Aortic smooth muscle cell (primary cell): ENCODE data around the gene TNFSF10. TPM values are rescaled to one million over a fixed set of nuclear protein-coding genes. Genes with fewer than 3 reads are reported as not detected.

Source experiments
- total RNA-seq: library from RNA; depleted of rRNA; stranded (reverse); fragments of >200 nt; gene quantifications from 2 replicates; pipeline ENCODE4 v1.2.3, GENCODE V29; 2014

Gene TNFSF10
- total RNA-seq, result 2.6 and 3.3 TPM in 2 replicates

DNA sequence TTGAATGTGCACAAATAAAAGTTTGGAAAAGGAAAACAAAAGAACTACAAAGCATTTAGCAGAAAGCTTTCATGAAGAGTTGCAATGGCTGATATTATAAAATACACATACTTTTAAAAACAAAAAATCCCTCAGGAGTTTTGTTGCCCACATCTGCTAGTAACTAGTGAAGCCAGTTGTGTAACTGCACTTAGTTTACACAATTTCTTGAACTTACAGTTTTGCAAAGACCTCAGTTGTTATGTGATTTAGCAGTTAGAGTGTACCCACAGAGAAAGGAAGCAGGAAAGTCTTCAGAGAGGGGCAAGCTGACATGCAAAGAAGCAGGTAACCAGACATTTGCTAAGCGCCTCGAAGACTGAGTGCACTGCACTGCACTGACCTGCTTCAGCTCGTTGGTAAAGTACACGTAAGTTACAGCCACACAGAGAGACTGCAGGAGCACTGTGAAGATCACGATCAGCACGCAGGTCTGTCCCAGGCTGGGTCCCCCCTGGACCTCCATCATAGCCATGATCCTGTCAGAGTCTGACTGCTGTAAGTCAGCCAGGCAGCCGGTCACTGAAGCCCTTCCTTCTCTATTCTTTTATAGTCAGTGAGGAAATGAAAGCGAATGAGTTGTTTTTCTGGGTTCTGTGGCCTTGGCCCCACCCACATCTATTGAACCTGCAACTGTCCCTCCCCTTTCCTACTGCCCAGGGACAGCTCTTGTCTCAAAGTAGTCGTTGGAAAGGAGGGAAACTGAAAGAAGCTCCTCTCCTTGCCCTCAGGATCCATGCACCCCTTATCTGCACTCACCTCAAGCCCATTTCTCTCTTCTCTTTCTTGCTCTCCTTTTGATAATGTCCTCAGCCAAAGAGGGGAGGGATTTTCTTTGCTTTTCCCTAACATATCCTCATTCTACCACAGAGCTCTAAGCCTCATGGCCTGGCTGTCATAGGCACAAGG, at the start of gene TNFSF10:
Gene TNFSF10, minus strand, starts transcription at position 560 of the 948 bp plus-strand sequence. Its CDS starts 46 bp downstream, at position 514.

Other genes with a start within 250 kb of the TNFSF10 start
- gene GHSR, start 75.0 kb downstream of the TNFSF10 start, total RNA-seq, result not detected in 2 replicates
- gene NCEH1, start 187.6 kb upstream of the TNFSF10 start, total RNA-seq, result 35.3 and 46.6 TPM in 2 replicates
- gene ECT2, start 227.3 kb upstream of the TNFSF10 start, total RNA-seq, result 28.4 and 39.8 TPM in 2 replicates